Activated CD4-positive, alpha-beta T cell treated with anti-CD3 and anti-CD28 coated beads for 4 hours (primary cell): ENCODE measurements around the gene TMEM223.
"Not testable (repeated sequence)": the region's sequence is repeated elsewhere in the genome, so short reads cannot be mapped to it uniquely, and the experiment has no call there.

Source experiments
- DNase-seq, 2 donors: peaks; one replicate each; pipeline ENCODE4 v3.0.0-alpha.2; 2020

Gene TMEM223

DNA sequence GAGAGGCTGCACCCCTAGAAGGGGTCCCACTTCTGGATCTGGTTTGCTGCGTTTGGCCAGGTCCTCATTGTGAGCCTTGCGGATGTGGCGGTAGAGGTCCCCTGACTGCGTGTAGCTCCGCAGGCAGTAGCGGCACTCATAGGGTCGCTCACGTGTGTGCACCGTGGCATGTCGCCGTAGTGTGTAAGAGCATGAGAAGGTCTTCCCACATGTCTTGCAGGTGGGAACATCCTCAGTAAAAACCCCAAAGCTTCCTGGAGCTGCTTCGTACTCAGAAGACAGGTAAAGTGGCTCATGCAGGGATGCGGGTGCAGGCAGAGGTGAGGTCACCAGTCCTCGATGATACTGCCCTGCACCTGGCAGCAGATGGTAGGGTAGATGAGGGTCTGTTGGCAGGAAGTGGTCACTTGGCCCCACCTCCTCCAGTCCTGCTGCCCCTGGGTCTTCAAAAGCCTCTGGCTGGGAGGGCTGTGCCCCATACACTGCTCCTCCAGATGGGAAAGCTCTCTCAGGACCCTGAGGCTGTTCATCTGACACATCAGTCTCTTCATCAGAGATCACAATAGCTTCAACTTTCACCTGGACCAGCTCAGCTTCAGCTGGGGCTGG is 39.5 kb downstream of the TMEM223 start:
- no peak for DNase-seq

DNA sequence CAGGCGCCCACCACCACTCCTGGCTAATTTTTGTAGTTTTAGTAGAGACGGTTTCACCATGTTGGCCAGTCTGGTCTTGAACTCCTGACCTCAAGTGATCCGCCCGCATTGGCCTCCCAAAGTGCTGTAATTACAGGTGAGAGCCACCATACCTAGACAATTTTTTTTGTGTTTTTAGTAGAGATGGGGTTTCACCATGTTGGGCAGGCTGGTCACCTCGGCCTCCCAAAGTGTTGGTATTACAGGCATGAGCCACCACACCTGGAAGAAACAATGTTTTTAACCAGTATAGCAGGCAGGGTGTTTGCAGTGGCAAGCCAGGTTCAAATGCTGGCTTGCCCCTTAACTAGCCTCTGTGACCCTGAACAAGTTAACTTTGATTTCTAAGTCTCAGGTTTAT is 41.9 kb downstream of the TMEM223 start:
- not testable (repeated sequence) for DNase-seq

DNA sequence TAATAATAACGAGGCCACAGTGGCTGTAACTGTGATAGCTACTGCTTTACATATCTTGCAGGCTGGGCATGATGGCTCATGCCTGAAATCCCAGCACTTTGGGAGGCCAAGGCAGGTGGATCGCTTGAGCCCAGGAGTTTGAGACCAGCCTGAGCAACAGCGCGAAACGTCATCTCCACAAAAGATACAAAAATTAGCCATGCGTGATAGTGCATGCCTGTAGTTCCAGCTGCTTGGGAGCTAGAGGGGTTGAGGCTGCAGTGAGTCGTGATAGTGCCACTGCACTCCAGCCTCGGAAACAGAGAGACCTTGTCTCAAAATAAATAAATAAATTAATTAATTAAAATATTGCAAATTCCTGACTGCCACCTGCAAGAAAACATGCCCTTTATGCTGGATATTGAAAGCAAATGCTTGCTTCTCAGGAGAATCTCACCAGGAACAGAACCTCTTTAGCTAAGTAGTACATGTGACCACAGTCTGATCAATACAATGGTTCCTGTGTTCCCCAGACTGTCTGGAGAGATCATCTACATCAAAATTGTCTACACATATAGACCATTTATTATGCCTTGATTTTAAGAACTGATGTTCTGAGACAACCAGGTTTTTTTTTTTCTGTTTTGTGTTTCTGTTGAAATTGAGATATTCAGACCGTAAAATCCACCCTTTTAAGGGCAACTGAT is 44.2 kb downstream of the TMEM223 start:
- DNase-seq, result no peak
